GM10266 (cell line): ENCODE data around the gene SMPDL3B.

Source experiments
- DNase-seq: peaks from one replicate; pipeline ENCODE4 v3.0.0; 2012; ENCODE audit errors: extremely low spot score
- CTCF ChIP-seq: IDR thresholded peaks from 2 replicates; pipeline ENCODE4 v1.5.1; 2012; ENCODE audit warnings: mild to moderate bottlenecking, low read depth; ENCODE audit not compliant: control insufficient read depth, insufficient read depth; ENCODE audit errors: missing control alignments

Gene SMPDL3B

GRCh38 chr1:27968692-27969091 is 33.9 kb downstream of the SMPDL3B start:
- TF ChIP-seq CTCF: no peak
- no peak for DNase-seq

GRCh38 chr1:27970401-27970800 is 35.6 kb downstream of the SMPDL3B start:
- DNase-seq: no peak
- no peak for TF ChIP-seq CTCF

GRCh38 chr1:27971674-27972073 is 36.9 kb downstream of the SMPDL3B start:
- DNase-seq: no peak

GRCh38 chr1:27972141-27972540 is 37.3 kb downstream of the SMPDL3B start:
- no peak for TF ChIP-seq CTCF
- DNase-seq: no peak

More at GRCh38 chr1:27971674-27972073, 36.9 kb downstream of the SMPDL3B start:
- no peak for TF ChIP-seq CTCF

GRCh38 chr1:27973771-27974416 is 39.1 kb downstream of the SMPDL3B start:
- TF ChIP-seq CTCF: no peak
- no peak for DNase-seq

- no peak for DNase-seq
- no peak for TF ChIP-seq CTCF
Measured at GRCh38 chr1:27974417-27974781, 39.6 kb downstream of the SMPDL3B start.

- no peak for TF ChIP-seq CTCF
- no peak for DNase-seq
Measured at GRCh38 chr1:27979151-27979858, 44.5 kb downstream of the SMPDL3B start.
